ENCODE results near the gene ST8SIA6. TPM values are rescaled to one million over a fixed set of nuclear protein-coding genes. Genes with fewer than 3 reads are reported as not detected.

The ST8SIA6 gene
- total RNA-seq, 1 experiment from 2014 or later = 1.3 TPM

DNA sequence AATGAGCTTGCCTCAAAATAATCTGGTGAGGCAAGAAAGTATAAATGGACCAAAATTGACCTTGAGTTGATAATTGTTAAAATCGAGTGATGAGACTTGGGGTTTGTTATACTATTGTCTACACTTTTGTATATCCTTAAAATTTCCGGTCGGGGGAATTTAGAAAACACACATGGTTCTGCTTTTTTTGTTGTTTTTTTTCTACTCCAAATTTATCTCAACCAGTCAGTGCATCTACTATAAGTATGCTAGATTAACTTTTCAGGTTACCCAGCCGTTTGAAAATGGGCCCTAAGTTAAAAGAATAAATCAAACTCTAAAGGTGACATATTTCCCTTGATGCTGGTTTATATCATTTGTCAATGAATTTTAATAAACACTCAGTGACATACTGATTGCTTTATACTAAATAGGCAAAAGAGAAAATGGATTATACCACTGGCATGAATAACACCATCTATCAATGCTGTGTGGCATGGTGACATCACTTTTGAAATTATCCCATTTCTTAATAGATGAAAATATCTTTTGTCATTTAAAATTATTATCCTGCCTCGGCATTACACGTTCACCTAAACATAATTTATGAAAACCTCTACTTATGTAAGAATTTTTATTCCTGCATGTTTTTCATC is 40.3 kb upstream of the ST8SIA6 start:
- RAD21 ChIA-PET (ENCODE audit: low non-redundant PET in 1 of 2, low total read pairs in 2 of 2, uncharacterized antibody in 2 of 2, unreplicated experiment in 2 of 2) = no interaction called here
- POLR2A ChIA-PET = no interaction called here
- Histone ChIP-seq H3K4me2 (ENCODE audit: low read length) (no peak overlapping the region), H3K4me1 (ENCODE audit: control insufficient read depth in 1 of 2, insufficient read depth in 2 of 2, low read length in 2 of 2) (no peaks in the 10 kb centered on the region), H3K27ac (ENCODE audit: low read depth, low read length) (no peak overlapping the region), H3K9me3 (ENCODE audit: control insufficient read depth in 1 of 2, insufficient read depth in 1 of 2, low read depth in 1 of 2, low read length in 2 of 2) (no peaks in the 10 kb centered on the region), H3K79me2 (ENCODE audit: insufficient read depth, low read length) (no peaks in the 10 kb centered on the region), H3K9me2 (ENCODE audit: insufficient read depth) (no peaks in the 10 kb centered on the region), H3K9ac (ENCODE audit: low read length) (no peak overlapping the region), H3K36me3 (ENCODE audit: control insufficient read depth in 1 of 2, insufficient read depth in 2 of 2, low read length in 2 of 2) (no peaks in the 10 kb centered on the region), H4K20me1 (ENCODE audit: insufficient read depth) (no peaks in the 10 kb centered on the region), H3K27me3 (ENCODE audit: insufficient read depth, low read length) (no peaks in the 10 kb centered on the region), H3K4me3 (replicated peaks in 1 of 2; ENCODE audit: low read depth in 1 of 2, low read length in 2 of 2) (no peak overlapping the region), H2AFZ (ENCODE audit: low read depth, low read length, poor library complexity, severe bottlenecking) (no peak overlapping the region)
- CTCF ChIA-PET = interaction anchor here (0.6 kb wide), 1 partner anchor 1837 kb away, joined by 3 read pairs; no protein-coding TSS in a partner anchor
- DNase-seq (ENCODE audit: low read depth, low spot score) = no peak
- intact Hi-C loops (cut with micrococcal nuclease) = no loop called here
- no peak for TF ChIP-seq ATF3 (IDR thresholded peaks at IDR 0.05)
- TF ChIP-seq REST (IDR thresholded peaks at IDR 0.05; ENCODE audit: low read depth) = no peak
- TF ChIP-seq, protein P1, sequence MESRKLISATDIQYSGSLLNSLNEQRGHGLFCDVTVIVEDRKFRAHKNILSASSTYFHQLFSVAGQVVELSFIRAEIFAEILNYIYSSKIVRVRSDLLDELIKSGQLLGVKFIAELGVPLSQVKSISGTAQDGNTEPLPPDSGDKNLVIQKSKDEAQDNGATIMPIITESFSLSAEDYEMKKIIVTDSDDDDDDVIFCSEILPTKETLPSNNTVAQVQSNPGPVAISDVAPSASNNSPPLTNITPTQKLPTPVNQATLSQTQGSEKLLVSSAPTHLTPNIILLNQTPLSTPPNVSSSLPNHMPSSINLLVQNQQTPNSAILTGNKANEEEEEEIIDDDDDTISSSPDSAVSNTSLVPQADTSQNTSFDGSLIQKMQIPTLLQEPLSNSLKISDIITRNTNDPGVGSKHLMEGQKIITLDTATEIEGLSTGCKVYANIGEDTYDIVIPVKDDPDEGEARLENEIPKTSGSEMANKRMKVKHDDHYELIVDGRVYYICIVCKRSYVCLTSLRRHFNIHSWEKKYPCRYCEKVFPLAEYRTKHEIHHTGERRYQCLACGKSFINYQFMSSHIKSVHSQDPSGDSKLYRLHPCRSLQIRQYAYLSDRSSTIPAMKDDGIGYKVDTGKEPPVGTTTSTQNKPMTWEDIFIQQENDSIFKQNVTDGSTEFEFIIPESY (IDR thresholded peaks at IDR 0.05; ENCODE audit: extremely low read depth, insufficient replicate concordance, low read length) = no peak
- BruUV-seq (replicated peaks) = no TSS peak
- no peak for ATAC-seq

All from HCT116 (cell line).